ENCODE data around the gene COL4A1. TPM values are rescaled to one million over a fixed set of nuclear protein-coding genes. Genes with fewer than 3 reads are reported as not detected.

The COL4A1 gene
- total RNA-seq, 1 donor from 2014 or later, result 178 TPM

DNA sequence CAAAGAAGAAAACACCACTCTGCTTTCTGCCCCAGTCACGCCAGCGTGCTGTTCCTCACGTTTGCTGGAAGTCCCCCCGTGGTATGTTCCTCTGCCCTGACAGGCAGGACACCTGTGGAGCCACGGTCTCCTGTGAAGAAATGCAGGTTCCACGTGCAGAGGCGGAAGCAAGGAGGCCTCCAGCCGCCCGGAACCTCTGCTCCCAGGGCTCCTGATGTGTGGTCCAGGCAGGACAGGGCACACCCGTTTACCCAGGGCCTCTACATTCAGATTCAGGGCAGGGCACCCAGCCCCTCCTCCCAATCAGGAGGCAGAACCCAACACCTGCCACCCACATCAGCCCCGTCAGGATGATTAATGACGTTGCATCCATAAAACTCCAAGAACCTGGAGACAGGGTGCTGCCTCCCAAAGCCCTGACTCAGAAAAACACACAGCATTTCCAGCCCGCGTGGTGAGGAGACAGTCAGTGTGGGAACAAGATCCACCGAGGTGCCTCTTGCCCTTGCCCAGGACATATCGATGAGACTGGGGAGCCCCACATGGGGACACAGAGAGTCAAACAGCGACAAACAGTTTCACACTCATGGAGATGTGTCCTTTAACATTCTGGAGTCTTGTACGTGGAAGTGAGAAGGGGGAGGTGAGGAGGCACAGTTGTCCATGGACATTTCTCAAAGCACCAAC, 76.2 kb downstream of the COL4A1 start:
- TF ChIP-seq CTCF (IDR thresholded peaks at IDR 0.05) (no peak), POLR2A (IDR thresholded peaks at IDR 0.05) (no peak), POLR2AphosphoS5 (IDR thresholded peaks at IDR 0.05; ENCODE audit: insufficient read depth in 1 of 2, low read depth in 1 of 2) (no peak)
- peak overlapping the region; percentile 80 for H3K27ac ChIP-seq
- intact Hi-C loops (cut with DNase I), result no loop called here
- no peak overlapping the region for H3K4me3 ChIP-seq
- H3K27me3 ChIP-seq, result no peaks in the 10 kb centered on the region
- no peaks in the 10 kb centered on the region for H3K9me3 ChIP-seq
- no peaks in the 10 kb centered on the region for H3K36me3 ChIP-seq
- DNase-seq (ENCODE audit: extremely low spot score in 2 of 2), result peak in 1 of 2 donors; percentile 85
- peaks cover 44% of the 10 kb centered on the region for H3K4me1 ChIP-seq

GRCh38 chr13:110229905-110230563, 76.9 kb downstream of the COL4A1 start:
- H3K27me3 ChIP-seq, result no peaks in the 10 kb centered on the region
- intact Hi-C loops (cut with DNase I), result no loop called here
- no peak for TF ChIP-seq CTCF (IDR thresholded peaks at IDR 0.05)
- TF ChIP-seq POLR2A (IDR thresholded peaks at IDR 0.05), result no peak
- no peak for TF ChIP-seq POLR2AphosphoS5 (IDR thresholded peaks at IDR 0.05; ENCODE audit: insufficient read depth in 1 of 2, low read depth in 1 of 2)

DNA sequence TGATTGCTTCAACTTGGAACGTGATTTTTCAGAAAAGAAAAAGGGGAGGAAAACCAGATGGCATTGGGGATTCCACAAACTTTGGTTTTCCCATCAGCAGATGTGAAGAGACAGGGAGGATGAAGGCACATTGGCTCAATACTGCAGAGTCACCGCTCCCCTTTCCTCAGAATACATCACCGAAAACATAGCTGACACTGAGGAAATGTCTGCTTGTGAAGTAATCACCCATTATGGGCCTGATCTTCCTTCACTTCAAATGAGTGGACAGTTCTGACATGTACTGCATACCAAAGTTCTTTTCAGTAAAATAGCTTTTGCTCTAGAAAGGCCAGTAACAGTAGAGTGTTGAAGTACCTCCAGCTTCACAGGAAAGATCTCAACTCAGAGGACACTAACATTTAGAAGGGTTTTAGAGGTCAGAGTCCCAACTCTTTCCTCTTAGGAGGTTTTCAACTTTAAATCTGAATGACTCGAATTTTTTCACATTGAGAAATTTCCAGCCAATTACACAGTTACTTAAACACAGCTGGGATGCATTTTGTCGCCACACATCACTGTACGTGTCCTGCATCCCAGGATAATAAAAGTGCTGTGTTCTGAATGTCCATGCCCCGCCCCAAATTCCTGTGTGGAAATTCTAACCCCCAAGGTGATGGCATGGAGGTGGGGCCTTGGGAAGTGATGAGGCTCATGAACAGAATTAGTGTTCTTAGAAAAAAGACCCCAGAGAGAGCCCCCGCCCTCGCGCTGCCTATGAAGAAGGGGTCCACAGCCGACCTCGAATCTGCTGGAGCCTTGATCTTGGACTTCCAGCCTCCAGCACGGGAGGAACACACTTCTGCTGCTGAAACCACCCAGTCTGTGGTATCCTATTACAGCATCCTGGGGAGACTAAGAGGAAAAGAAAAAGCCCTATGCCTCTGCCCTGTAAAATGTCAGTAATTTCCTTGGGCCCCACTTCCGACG, 77.7 kb downstream of the COL4A1 start:
- peak in 1 of 2 donors; percentile 70 for DNase-seq (ENCODE audit: extremely low spot score in 2 of 2)
- no peaks in the 10 kb centered on the region for H3K9me3 ChIP-seq
- peaks cover 41% of the 10 kb centered on the region for H3K4me1 ChIP-seq
- intact Hi-C loops (cut with DNase I), result no loop called here
- TF ChIP-seq CTCF (IDR thresholded peaks at IDR 0.05) (no peak), POLR2AphosphoS5 (IDR thresholded peaks at IDR 0.05; ENCODE audit: insufficient read depth in 1 of 2, low read depth in 1 of 2) (no peak), POLR2A (IDR thresholded peaks at IDR 0.05) (no peak)
- no peak overlapping the region for H3K4me3 ChIP-seq
- no peaks in the 10 kb centered on the region for H3K27me3 ChIP-seq
- H3K36me3 ChIP-seq, result no peaks in the 10 kb centered on the region
- H3K27ac ChIP-seq, result no peak overlapping the region

More at GRCh38 chr13:110229905-110230563, 76.9 kb downstream of the COL4A1 start:
- peaks cover 49% of the 10 kb centered on the region for H3K4me1 ChIP-seq
- no peaks in the 10 kb centered on the region for H3K9me3 ChIP-seq
- H3K36me3 ChIP-seq, result no peaks in the 10 kb centered on the region
- DNase-seq (ENCODE audit: extremely low spot score in 2 of 2), result peak in 1 of 2 donors; percentile 58
- no peak overlapping the region for H3K4me3 ChIP-seq
- no peak overlapping the region for H3K27ac ChIP-seq

GRCh38 chr13:110227864-110228643, 78.9 kb downstream of the COL4A1 start:
- no peak for TF ChIP-seq POLR2A (IDR thresholded peaks at IDR 0.05)
- TF ChIP-seq POLR2AphosphoS5 (IDR thresholded peaks at IDR 0.05; ENCODE audit: insufficient read depth in 1 of 2, low read depth in 1 of 2), result peak in 1 of 2 donors; percentile 19
- DNase-seq (ENCODE audit: extremely low spot score in 2 of 2), result peak in 1 of 2 donors; percentile 86
- no peak overlapping the region for H3K27ac ChIP-seq
- peaks cover 33% of the 10 kb centered on the region for H3K4me1 ChIP-seq
- no peaks in the 10 kb centered on the region for H3K9me3 ChIP-seq
- intact Hi-C loops (cut with DNase I), result no loop called here
- no peaks in the 10 kb centered on the region for H3K27me3 ChIP-seq
- H3K36me3 ChIP-seq, result no peaks in the 10 kb centered on the region
- no peak overlapping the region for H3K4me3 ChIP-seq

All from vagina (tissue), 2 donors.